Esophagus muscularis mucosa (tissue), 3 donors: ENCODE measurements around the gene PRSS21.

Experiments
- CTCF ChIP-seq, 3 experiments: fragments of 200-600 bp in 2 of 3; fragments of 450-650 bp in 1 of 3; sonication (generic) in 2 of 3; IDR thresholded peaks; one replicate each; pipeline ENCODE4 v1.5.1; 2017 to 2019; ENCODE audit warnings: antibody characterized with exemption in 3 of 3, mild to moderate bottlenecking in 2 of 3, moderate library complexity in 1 of 3
- POLR2A ChIP-seq: fragments of 450-650 bp; IDR thresholded peaks from one replicate; pipeline ENCODE4 v1.6.1; 2017; ENCODE audit warnings: antibody characterized with exemption, moderate library complexity, mild to moderate bottlenecking, low read depth

- TF ChIP-seq CTCF (IDR thresholded peaks at IDR 0.05): no peak
- no peak for TF ChIP-seq POLR2A
Observed at GRCh38 chr16:2819179-2819938, 2.3 kb downstream of the PRSS21 start.
